Adipocyte (in vitro differentiated cells): Measurements from ENCODE around the gene WDFY1.

ENCODE experiments used
- DNase-seq: peaks from one replicate; pipeline ENCODE4 v3.0.0-alpha.2; 2015; ENCODE audit warnings: low read depth
- H3K27me3 ChIP-seq: replicated peaks from 2 replicates; pipeline ENCODE4 v1.7.0; 2013; ENCODE audit warnings: mild to moderate bottlenecking, low read length, moderate library complexity; ENCODE audit not compliant: control insufficient read depth, insufficient read depth
- H3K36me3 ChIP-seq: 2 replicates; pipeline ENCODE4 v1.7.0; 2013; ENCODE audit warnings: low read length, mild to moderate bottlenecking, moderate library complexity; ENCODE audit not compliant: control insufficient read depth, insufficient read depth, severe bottlenecking
- H3K4me1 ChIP-seq: 2 replicates; pipeline ENCODE4 v1.7.0; 2013; ENCODE audit warnings: mild to moderate bottlenecking, low read length, moderate library complexity; ENCODE audit not compliant: control insufficient read depth, insufficient read depth
- H3K4me3 ChIP-seq: 2 replicates; pipeline ENCODE4 v1.7.0; 2013; ENCODE audit warnings: mild to moderate bottlenecking, low read length, moderate library complexity
- H3K9ac ChIP-seq: 2 replicates; pipeline ENCODE4 v1.7.0; 2013; ENCODE audit warnings: mild to moderate bottlenecking, low read length, moderate library complexity
- H3K9me3 ChIP-seq: 2 replicates; pipeline ENCODE4 v1.7.0; 2013; ENCODE audit warnings: mild to moderate bottlenecking, low read length, moderate library complexity; ENCODE audit not compliant: control insufficient read depth

WDFY1 gene

DNA sequence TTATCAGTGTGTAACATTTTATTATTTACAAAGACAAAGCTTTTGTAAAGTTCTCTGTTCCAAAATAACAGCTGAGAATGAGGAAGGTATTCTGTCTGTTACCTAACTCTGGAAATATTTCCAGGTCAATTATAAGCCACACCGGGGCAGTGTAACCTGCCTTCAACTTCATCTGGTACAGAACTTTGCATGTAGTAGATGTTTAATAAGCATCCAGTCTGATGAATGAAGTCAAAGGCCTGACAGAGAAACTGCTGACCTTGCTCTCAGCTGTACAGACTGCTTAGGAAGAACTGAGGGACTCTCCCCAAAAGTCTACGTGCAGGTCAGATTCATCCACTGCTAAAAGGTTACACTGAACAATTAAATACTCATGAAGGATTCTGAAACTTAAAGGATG, 43.3 kb downstream of the WDFY1 start:
- no peaks in the 10 kb centered on the region for H3K9me3 ChIP-seq
- peaks cover 13% of the 10 kb centered on the region for H3K4me1 ChIP-seq
- peaks cover 61% of the 10 kb centered on the region for H3K36me3 ChIP-seq

DNA sequence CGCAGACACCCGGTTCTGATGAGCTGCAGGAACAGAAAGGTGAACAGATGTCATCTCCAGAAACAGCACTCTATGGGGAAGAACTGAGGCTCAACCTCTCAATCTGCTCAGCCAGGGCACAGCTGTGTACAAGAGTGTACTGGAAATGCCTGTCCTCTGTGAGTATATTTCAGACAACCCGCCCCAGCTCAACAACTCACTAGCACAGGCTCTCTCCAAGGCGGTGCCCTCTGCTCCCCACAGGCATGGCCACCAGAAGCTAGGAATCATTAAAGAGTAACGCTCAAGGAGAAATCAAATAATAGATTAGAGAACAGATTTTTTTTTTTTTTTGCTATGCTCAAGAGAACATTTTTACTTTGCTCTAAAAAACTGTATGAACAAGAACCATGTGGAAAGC, 43.8 kb downstream of the WDFY1 start:
- no peak for DNase-seq
- peaks cover 18% of the 10 kb centered on the region for H3K4me1 ChIP-seq
- no peak overlapping the region for H3K4me3 ChIP-seq
- H3K9me3 ChIP-seq = no peaks in the 10 kb centered on the region
- H3K36me3 ChIP-seq = peaks cover 61% of the 10 kb centered on the region
- no peak overlapping the region for H3K9ac ChIP-seq
- no peaks in the 10 kb centered on the region for H3K27me3 ChIP-seq

More for the DNA sequence above, 43.3 kb downstream of the WDFY1 start:
- no peak for DNase-seq
- Histone ChIP-seq H3K27me3 (no peaks in the 10 kb centered on the region), H3K4me3 (no peak overlapping the region), H3K9ac (no peak overlapping the region)

DNA sequence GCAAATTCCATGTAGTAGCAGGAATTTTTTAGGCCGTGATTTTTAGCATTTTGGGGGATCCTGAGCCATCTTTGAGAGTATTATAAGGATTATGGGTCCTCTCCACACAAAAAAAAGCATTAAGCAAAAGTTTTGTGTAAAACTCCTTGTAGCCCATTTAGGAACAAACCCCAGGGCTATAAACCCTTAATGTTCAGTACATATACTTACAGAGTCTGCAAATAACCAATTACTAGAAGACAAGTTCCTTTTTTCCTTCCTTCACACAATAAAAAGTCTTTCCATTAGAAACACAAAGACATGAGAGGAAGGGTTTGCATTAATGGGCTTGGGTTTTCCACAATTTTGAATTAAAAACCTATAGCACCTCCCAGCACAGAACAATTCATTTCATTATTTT, 44.6 kb downstream of the WDFY1 start:
- peaks cover 58% of the 10 kb centered on the region for H3K36me3 ChIP-seq
- no peak for DNase-seq
- H3K9me3 ChIP-seq = no peaks in the 10 kb centered on the region
- H3K9ac ChIP-seq = no peak overlapping the region
- peaks cover 13% of the 10 kb centered on the region for H3K4me1 ChIP-seq
- H3K27me3 ChIP-seq = no peaks in the 10 kb centered on the region
- H3K4me3 ChIP-seq = no peak overlapping the region

- H3K9ac ChIP-seq = no peak overlapping the region
- no peaks in the 10 kb centered on the region for H3K9me3 ChIP-seq
Observed at GRCh38 chr2:223900066-223900465, 45.1 kb downstream of the WDFY1 start.

GRCh38 chr2:223897669-223898330, 47.3 kb downstream of the WDFY1 start:
- Histone ChIP-seq H3K4me1 (peaks cover 11% of the 10 kb centered on the region), H3K9ac (no peak overlapping the region), H3K27me3 (no peaks in the 10 kb centered on the region), H3K9me3 (no peaks in the 10 kb centered on the region), H3K4me3 (no peak overlapping the region), H3K36me3 (peaks cover 68% of the 10 kb centered on the region)
- no peak for DNase-seq

More at GRCh38 chr2:223900066-223900465, 45.1 kb downstream of the WDFY1 start:
- Histone ChIP-seq H3K27me3 (no peaks in the 10 kb centered on the region), H3K4me1 (peaks cover 11% of the 10 kb centered on the region), H3K36me3 (peaks cover 58% of the 10 kb centered on the region), H3K4me3 (no peak overlapping the region)
- DNase-seq = no peak

DNA sequence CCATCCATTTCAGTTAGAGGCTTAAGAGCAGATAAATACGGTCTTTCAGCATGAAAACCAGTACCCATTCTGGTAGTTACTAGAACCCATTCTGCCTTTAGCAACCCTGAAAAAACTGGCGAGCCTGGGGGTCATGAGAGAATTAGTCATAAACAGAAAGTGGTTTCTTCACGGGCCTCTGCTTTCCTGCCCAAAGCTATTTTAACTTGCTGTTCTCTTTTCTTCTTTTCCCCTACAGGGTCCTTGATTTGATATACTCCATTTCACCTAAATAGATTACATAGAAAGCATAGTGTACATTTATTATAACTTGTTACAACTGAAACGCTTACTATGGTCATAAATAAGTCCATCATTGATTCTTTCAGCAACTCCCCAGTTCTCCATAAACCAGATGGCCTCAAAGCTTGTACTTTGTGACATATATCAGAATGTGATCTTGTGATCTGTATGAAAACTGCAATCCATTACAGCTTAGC, 48.3 kb downstream of the WDFY1 start:
- Histone ChIP-seq H3K9me3 (no peaks in the 10 kb centered on the region), H3K4me1 (peaks cover 11% of the 10 kb centered on the region), H3K36me3 (peaks cover 73% of the 10 kb centered on the region), H3K27me3 (no peaks in the 10 kb centered on the region), H3K4me3 (no peak overlapping the region), H3K9ac (no peak overlapping the region)
- peak; percentile 14 for DNase-seq

- Histone ChIP-seq H3K9me3 (no peaks in the 10 kb centered on the region), H3K36me3 (peaks cover 70% of the 10 kb centered on the region), H3K27me3 (no peaks in the 10 kb centered on the region), H3K9ac (no peak overlapping the region), H3K4me3 (no peak overlapping the region), H3K4me1 (peaks cover 11% of the 10 kb centered on the region)
- no peak for DNase-seq
Observed at GRCh38 chr2:223894968-223895367, 50.2 kb downstream of the WDFY1 start.

GRCh38 chr2:223894009-223894408, 51.1 kb downstream of the WDFY1 start:
- no peak overlapping the region for H3K9ac ChIP-seq
- peaks cover 11% of the 10 kb centered on the region for H3K4me1 ChIP-seq
- DNase-seq = no peak
- H3K4me3 ChIP-seq = no peak overlapping the region
- no peaks in the 10 kb centered on the region for H3K27me3 ChIP-seq
- peaks cover 72% of the 10 kb centered on the region for H3K36me3 ChIP-seq
- no peaks in the 10 kb centered on the region for H3K9me3 ChIP-seq

DNA sequence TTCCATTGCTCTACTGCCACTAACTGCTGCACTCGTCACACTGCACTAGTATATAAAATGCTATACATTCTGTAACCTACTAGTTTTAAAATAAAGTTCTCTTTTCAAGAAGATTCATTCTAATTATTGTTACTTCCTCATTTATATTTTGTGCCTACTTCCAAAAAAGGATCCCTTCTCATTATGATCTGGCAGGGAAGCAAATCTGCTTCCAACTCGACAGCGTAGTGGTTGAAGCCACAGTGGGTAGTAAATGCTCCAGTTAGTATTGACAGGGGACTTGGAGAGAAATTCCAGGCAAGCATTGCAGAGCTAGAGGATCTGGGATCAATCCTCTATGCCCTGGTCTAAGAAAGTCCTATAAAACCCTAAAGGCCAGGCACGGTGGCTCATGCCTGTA, 54.4 kb downstream of the WDFY1 start:
- peaks cover 13% of the 10 kb centered on the region for H3K4me1 ChIP-seq
- H3K4me3 ChIP-seq = no peak overlapping the region
- H3K27me3 ChIP-seq = no peaks in the 10 kb centered on the region
- peaks cover 76% of the 10 kb centered on the region for H3K36me3 ChIP-seq
- no peak for DNase-seq
- H3K9ac ChIP-seq = no peak overlapping the region
- no peaks in the 10 kb centered on the region for H3K9me3 ChIP-seq

- no peak overlapping the region for H3K4me3 ChIP-seq
- peaks cover 69% of the 10 kb centered on the region for H3K36me3 ChIP-seq
- H3K4me1 ChIP-seq = peaks cover 21% of the 10 kb centered on the region
- no peak for DNase-seq
- no peaks in the 10 kb centered on the region for H3K9me3 ChIP-seq
- no peak overlapping the region for H3K9ac ChIP-seq
- no peaks in the 10 kb centered on the region for H3K27me3 ChIP-seq
Observed at GRCh38 chr2:223889229-223889628, 55.9 kb downstream of the WDFY1 start.

DNA sequence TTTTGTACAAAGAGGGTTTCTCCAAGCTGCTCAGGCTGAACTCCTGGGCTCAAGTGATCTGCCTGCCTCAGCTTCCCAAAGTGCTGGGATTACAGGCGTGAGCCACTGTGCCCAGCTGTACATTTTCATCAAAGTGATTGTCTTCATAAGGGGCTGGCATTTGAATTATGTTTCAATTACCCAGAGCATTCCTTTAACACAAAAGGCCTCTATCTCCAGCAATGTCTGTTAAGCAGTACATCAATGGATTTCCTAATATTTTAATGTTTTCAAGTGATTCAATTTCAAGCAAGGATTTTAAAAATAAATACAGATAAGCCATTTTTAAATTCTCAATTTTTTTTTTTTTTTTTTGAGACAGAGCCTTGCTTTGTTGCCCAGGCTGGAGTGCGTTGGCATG, 56.9 kb downstream of the WDFY1 start:
- Histone ChIP-seq H3K9ac (no peak overlapping the region), H3K27me3 (no peaks in the 10 kb centered on the region), H3K4me3 (no peak overlapping the region), H3K36me3 (peaks cover 65% of the 10 kb centered on the region), H3K9me3 (no peaks in the 10 kb centered on the region), H3K4me1 (peaks cover 22% of the 10 kb centered on the region)
- no peak for DNase-seq

DNA sequence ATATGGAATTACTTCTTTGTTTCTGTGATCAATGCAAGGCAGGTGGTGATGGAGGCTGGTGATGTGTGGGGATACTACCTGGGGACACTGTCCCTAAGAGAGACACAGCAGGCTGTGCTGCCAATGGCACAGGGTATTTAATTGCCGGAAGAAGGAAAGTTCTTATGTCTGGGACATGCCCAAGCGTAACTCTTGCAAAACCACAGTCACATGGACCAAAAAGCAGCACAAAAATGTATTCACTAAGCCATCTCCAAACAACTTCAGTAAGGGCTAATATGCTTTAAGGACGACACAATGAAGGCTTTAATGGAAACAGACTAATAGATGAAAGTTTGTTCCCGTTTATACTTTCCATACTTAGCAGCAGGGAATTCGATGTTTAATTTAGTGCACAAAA, 58.0 kb downstream of the WDFY1 start:
- Histone ChIP-seq H3K4me1 (peaks cover 22% of the 10 kb centered on the region), H3K36me3 (peaks cover 54% of the 10 kb centered on the region), H3K27me3 (no peaks in the 10 kb centered on the region), H3K9ac (no peak overlapping the region), H3K4me3 (no peak overlapping the region), H3K9me3 (no peaks in the 10 kb centered on the region)
- peak; percentile 61 for DNase-seq
